Left lobe of liver (tissue), 2 donors: ENCODE measurements around the gene PRKCH. TPM values are rescaled to one million over a fixed set of nuclear protein-coding genes. Genes with fewer than 3 reads are reported as not detected.
A peak's percentile ranks its signal among the peaks of the same experiment; 100 is the strongest.

ENCODE experiments used
- ATAC-seq: fragments of 200-7000 bp; cut with Tn5 transposase; one replicate; pipeline ENCODE4 v1.9.1; 2020; ENCODE audit warnings: mild to moderate bottlenecking, moderate library complexity
- DNase-seq: peaks from one replicate; pipeline ENCODE4 v3.0.0-alpha.2; 2020; ENCODE audit warnings: low spot score
- total RNA-seq: library from RNA; stranded (reverse); gene quantifications from one replicate; pipeline ENCODE4 v1.2.1, GENCODE V29; 2021
- donor health status: DM: no; HTN: no; CAD: no; lungs with moderate emphysema.
- donor health status: DM: no; HTN: yes; CAD: no.

Gene PRKCH
- total RNA-seq, 1 donor from 2014 or later = 6.4 TPM

GRCh38 chr14:61540931-61541330 is 219.6 kb downstream of the PRKCH start:
- no peak for DNase-seq
- no peak for ATAC-seq

GRCh38 chr14:61542848-61543790 is 221.7 kb downstream of the PRKCH start:
- DNase-seq (no peak), ATAC-seq (peak; percentile 73)

DNA sequence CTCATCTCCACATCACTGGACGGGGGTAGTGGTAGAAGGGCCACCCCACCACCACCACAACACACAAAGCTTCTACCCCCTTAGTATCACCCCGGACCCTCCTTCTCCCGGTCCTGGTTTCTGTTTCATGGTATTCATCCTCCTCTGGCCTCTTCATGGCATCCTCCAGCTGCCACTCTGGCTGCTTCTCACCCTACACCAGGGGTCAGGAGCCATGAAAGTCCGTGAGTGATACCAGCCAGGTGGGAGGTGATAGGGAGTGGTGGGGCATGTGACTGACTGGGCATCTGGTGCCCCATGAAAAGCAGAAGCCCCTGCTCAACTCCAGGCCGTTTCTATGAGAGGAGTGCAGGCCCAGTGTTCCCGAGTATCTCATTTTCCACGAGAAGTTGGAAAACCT is 222.6 kb downstream of the PRKCH start:
- DNase-seq = no peak
- ATAC-seq = peak; percentile 12

- DNase-seq (no peak), ATAC-seq (no peak)
Measured at GRCh38 chr14:61544448-61545330, 223.3 kb downstream of the PRKCH start.

- no peak for ATAC-seq
- no peak for DNase-seq
Measured at GRCh38 chr14:61545726-61546455, 224.5 kb downstream of the PRKCH start.

DNA sequence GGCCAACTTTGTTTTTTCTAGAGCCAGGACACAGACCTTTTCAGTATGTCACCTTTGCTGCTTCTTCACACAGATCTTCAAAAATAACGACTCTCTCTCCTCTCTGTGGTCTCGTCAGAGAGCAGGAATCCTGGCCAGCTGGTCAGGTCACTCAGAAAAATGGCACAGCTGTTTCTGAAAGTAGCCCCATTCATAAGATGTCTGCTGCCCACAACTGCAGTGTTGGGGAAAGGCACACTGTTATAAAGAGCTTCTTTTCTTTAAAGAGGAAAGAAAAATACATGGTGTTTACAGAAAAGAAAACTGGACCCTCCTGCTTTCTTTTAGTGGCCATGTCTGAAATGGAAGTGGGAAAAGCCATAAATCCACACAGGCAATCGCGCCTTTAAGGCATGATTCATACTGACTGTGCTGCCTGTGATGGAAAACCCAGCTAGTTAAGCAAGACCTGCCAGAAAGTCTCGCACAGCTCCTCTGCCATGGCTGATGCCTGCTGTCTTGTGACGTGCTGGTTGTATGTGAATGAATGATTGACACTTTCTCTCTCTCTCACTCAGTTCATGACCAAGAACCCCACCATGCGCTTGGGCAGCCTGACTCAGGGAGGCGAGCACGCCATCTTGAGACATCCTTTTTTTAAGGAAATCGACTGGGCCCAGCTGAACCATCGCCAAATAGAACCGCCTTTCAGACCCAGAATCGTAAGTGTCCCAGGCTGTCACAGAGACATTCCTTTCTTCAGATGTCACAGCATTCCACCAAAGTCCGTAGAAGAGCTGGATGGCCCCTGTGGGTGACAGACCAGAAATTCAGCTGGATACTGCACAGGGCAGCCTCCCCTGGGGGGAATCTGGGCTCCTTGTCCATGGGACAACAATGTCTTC is 226.0 kb downstream of the PRKCH start:
- no peak for ATAC-seq

DNA sequence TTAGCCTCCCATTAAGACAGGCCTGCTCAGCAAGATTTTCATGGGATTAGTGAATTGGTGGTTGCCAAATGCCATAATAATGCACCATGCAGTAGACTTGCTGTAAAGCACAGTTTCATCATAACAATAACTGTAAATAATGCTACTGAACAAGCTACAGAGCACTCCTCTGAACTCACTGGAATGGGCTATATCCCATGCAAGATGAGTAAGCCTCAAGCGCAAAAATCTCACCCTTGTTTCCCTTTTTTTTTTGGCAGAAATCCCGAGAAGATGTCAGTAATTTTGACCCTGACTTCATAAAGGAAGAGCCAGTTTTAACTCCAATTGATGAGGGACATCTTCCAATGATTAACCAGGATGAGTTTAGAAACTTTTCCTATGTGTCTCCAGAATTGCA is 228.0 kb downstream of the PRKCH start:
- no peak for DNase-seq

More for the DNA sequence above, 226.0 kb downstream of the PRKCH start:
- DNase-seq = no peak

GRCh38 chr14:61551384-61551783 is 230.0 kb downstream of the PRKCH start:
- ATAC-seq = no peak

More for the DNA sequence above, 228.0 kb downstream of the PRKCH start:
- no peak for ATAC-seq

GRCh38 chr14:61552241-61552640 is 230.9 kb downstream of the PRKCH start:
- DNase-seq (no peak), ATAC-seq (no peak)

More at GRCh38 chr14:61551384-61551783, 230.0 kb downstream of the PRKCH start:
- no peak for DNase-seq

DNA sequence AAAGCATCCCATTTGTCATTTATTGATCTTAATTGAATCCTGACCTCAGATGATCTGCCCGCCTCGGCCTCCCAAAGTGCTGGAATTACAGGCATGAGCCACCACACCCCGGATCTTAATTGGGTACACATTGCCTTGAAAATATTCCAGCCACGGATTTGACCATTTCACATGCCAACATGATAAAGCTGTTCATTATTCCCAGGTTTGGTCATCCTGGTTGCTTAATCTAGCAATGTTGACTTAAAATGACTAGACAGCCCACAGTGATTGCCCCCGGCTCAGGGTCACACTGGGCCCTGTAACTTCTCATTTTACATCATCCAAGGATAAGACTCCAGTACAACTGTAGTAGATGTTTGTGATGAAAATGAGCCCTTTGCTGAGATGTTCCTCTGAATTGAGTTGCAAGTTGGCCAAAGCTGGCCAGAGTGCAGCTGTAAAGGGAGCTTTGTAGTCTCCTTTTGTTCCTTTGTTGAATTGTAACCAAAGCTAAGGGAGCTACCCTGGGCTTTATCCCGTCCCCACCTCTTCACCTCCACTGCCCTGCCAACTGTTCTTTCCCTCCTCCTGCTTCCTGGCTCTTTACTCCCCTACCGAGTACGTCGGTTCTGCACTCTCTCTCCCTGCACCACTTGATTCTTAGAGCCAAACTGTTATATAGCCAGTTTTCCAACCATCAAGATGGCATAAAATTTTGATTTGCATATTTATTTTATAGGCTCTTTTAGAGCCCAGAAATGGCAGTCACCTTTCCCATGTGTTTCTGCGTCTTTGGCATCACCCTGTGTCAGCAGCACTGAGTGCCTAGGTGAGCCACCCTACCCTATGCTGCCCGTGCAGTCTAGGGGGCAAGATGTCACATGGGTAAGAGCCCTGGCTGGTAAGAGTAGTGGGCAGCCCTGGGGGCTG is 232.6 kb downstream of the PRKCH start:
- DNase-seq = peak; percentile 79
- ATAC-seq = peak; percentile 70

- no peak for ATAC-seq
- DNase-seq = no peak
Measured at GRCh38 chr14:61555056-61555838, 233.9 kb downstream of the PRKCH start.

DNA sequence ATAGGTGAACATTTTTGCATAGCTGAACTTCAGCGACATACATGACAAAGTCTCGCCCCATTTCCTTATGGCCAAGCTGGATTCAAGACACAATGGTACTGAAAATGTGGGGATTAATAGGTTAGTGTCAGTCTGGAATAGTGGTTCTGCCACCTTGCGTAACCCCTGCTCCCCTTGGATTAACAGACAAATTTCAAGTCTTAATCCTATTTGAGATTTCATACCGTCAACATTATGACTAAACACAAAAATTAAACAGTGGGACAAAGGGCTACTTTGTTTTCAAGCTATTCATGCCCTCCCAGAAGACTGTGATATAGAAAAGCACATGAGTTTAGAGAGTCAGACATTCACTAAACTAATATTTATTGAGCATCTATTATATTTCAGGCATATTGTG is 235.1 kb downstream of the PRKCH start:
- no peak for DNase-seq
- ATAC-seq = no peak

GRCh38 chr14:61557262-61557661 is 235.9 kb downstream of the PRKCH start:
- no peak for DNase-seq
- ATAC-seq = no peak

DNA sequence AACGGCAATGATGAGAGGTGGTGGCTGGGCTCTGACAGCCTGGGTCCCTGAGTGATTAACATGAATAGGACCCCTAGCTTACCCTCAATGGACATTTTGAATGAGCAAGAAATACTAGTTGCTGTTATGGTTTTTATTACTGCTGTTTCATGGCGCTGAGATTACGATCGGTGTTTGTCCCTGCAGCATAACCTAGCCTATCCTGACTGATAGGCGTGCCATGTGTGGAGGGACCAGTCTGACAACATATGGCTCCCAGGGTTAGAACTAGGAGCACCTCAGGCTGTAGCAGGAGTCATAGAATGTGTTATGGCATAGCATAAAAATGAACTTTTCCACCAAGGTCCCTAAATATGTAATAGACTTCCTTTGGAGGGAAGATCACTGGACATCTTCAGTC is 236.5 kb downstream of the PRKCH start:
- no peak for ATAC-seq

GRCh38 chr14:61558271-61558670 is 236.9 kb downstream of the PRKCH start:
- DNase-seq (no peak), ATAC-seq (no peak)

More for the DNA sequence above, 236.5 kb downstream of the PRKCH start:
- no peak for DNase-seq

GRCh38 chr14:61559641-61560201 is 238.3 kb downstream of the PRKCH start:
- ATAC-seq = peak; percentile 62
- no peak for DNase-seq

- DNase-seq = no peak
- ATAC-seq = peak; percentile 33
Measured at GRCh38 chr14:61560323-61560722, 238.9 kb downstream of the PRKCH start.

DNA sequence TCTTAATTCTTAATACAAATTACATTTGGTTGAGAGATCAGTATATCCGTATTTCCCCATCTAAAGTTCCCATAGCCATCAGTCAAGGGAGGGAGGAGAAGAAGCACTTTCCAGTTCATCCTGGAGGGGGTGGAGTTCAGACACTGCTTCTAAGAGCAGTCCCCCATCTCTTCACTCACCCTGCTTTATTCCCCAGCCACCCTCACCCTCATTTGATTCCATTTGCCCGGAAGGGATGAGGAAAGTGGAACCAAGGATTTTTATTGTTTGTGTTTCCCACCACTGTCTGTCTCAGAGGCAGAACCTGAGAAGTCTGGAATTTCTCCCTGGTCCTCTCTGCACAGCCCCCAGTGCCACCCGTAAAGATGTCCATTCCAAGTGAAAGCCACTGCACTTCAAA is 239.7 kb downstream of the PRKCH start:
- DNase-seq = no peak
- ATAC-seq = no peak
